ENCODE data around the gene EDN3. TPM values are rescaled to one million over a fixed set of nuclear protein-coding genes. Genes with fewer than 3 reads are reported as not detected.
"Not testable (repeated sequence)": the region's sequence is repeated elsewhere in the genome, so short reads cannot be mapped to it uniquely, and the experiment has no call there.

EDN3 gene
- total RNA-seq, 1 donor from 2014 or later, result 7.7 TPM

- DNase-seq (ENCODE audit: low spot score), result no peak
Observed at GRCh38 chr20:59336540-59336939, 36.1 kb downstream of the EDN3 start.

- not testable (repeated sequence) for DNase-seq (ENCODE audit: low spot score)
Observed at GRCh38 chr20:59338444-59338843, 38.0 kb downstream of the EDN3 start.

- no peak for DNase-seq (ENCODE audit: low spot score)
Observed at GRCh38 chr20:59340201-59340885, 39.9 kb downstream of the EDN3 start.

- DNase-seq (ENCODE audit: low spot score), result not testable (repeated sequence)
Observed at GRCh38 chr20:59341285-59342022, 41.0 kb downstream of the EDN3 start.

- DNase-seq (ENCODE audit: low spot score), result no peak
Observed at GRCh38 chr20:59342023-59342957, 41.9 kb downstream of the EDN3 start.

GRCh38 chr20:59346061-59346460 is 45.6 kb downstream of the EDN3 start:
- no peak for DNase-seq (ENCODE audit: low spot score)

GRCh38 chr20:59349277-59349676 is 48.9 kb downstream of the EDN3 start:
- DNase-seq (ENCODE audit: low spot score), result no peak

GRCh38 chr20:59350330-59351156 is 50.1 kb downstream of the EDN3 start:
- DNase-seq (ENCODE audit: low spot score), result no peak

- DNase-seq (ENCODE audit: low spot score), result no peak
Observed at GRCh38 chr20:59351157-59352040, 51.0 kb downstream of the EDN3 start.

- DNase-seq (ENCODE audit: low spot score), result no peak
Observed at GRCh38 chr20:59352541-59352940, 52.1 kb downstream of the EDN3 start.

- DNase-seq (ENCODE audit: low spot score), result no peak
Observed at GRCh38 chr20:59352990-59353389, 52.6 kb downstream of the EDN3 start.

GRCh38 chr20:59354460-59354859 is 54.0 kb downstream of the EDN3 start:
- DNase-seq (ENCODE audit: low spot score), result no peak

GRCh38 chr20:59355242-59355641 is 54.8 kb downstream of the EDN3 start:
- DNase-seq (ENCODE audit: low spot score), result no peak

GRCh38 chr20:59356662-59357165 is 56.3 kb downstream of the EDN3 start:
- DNase-seq (ENCODE audit: low spot score), result no peak

GRCh38 chr20:59358793-59359192 is 58.4 kb downstream of the EDN3 start:
- not testable (repeated sequence) for DNase-seq (ENCODE audit: low spot score)

- DNase-seq (ENCODE audit: low spot score), result no peak
Observed at GRCh38 chr20:59359906-59360725, 59.7 kb downstream of the EDN3 start.

- no peak for DNase-seq (ENCODE audit: low spot score)
Observed at GRCh38 chr20:59360934-59361333, 60.5 kb downstream of the EDN3 start.

GRCh38 chr20:59361411-59361810 is 61.0 kb downstream of the EDN3 start:
- no peak for DNase-seq (ENCODE audit: low spot score)

- no peak for DNase-seq (ENCODE audit: low spot score)
Observed at GRCh38 chr20:59363101-59363500, 62.7 kb downstream of the EDN3 start.

Measured in mucosa of gallbladder (tissue), 1 donor.